ENCODE results near the gene KLRC3.
"Not testable (repeated sequence)": the region's sequence is repeated elsewhere in the genome, so short reads cannot be mapped to it uniquely, and the experiment has no call there.

KLRC3 gene

DNA sequence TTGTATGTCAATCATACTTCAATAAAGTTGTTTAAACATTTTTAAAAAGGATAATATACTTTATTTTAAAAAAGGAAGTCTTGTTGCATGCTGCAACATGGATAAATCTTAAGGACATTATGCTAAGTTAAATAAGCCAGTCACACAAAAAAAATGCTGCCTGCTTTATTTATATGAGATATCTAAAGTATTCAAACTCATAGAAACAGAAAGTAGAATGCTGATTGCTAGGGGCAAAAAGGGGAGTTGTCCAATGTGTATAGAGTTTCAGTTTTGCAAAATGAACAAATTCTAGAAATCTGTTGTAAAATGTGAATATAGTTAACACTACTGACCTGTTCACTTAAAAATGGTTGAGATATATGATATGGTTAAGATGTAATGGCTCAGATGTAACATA, 19.6 kb downstream of the KLRC3 start:
- DNase-seq (ENCODE audit: low read depth), result no peak

DNA sequence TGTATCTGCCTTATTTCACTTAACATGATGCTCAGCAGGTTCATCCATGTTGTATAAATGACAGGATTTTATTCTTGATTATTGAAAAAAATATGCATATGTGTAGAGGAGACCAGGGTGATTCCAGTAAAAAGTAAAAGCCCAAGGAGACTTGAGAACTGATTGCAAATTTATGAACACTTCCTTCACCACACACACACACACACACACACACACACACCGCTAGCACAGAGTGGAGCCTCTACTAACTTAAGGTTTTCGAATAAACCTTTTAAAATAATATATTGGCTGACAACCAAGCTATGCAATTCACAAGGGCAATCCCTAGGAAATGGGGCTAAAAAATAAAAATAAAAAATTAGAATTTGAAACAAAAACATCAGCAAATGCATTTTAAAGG, 22.2 kb downstream of the KLRC3 start:
- DNase-seq (ENCODE audit: low read depth), result no peak

DNA sequence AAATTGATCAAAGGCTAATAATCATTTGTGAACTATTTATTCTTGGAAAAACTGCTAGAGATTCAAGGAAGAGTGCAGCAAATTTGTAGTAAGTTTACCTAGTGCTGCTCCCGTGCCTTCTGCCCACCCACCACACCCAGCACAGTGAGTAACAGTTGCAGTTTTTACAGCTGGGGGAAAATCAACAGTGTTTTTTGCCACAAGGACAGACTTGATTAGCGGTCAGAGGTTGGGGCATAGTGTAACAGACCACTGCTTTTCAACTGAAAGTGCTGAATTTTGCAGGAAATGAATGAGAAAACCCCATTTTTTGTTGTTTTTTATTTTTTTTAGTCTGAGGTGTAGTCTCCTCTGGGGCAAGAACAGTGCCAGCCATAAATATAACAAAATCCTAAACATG, 23.1 kb downstream of the KLRC3 start:
- DNase-seq (ENCODE audit: low read depth), result no peak

DNA sequence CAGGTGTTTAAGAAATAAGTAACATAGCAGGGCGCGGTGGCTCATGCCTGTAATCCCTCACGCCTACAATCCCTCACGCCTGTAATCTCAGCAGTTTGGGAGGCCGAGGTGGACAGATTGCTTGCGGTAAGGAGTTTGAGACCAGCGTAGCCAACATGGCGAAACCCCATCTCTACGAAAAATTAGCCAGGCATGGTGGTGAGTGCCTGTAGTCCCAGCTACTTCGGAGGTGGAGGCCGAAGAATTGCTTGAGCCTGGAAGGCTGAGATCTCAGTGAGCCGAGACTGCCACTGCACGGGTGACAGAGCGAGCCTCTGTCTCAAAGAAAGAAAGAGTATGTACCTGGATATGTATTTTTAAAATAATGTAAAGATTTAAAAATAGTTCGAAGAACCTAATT, 24.2 kb downstream of the KLRC3 start:
- DNase-seq (ENCODE audit: low read depth), result not testable (repeated sequence)

DNA sequence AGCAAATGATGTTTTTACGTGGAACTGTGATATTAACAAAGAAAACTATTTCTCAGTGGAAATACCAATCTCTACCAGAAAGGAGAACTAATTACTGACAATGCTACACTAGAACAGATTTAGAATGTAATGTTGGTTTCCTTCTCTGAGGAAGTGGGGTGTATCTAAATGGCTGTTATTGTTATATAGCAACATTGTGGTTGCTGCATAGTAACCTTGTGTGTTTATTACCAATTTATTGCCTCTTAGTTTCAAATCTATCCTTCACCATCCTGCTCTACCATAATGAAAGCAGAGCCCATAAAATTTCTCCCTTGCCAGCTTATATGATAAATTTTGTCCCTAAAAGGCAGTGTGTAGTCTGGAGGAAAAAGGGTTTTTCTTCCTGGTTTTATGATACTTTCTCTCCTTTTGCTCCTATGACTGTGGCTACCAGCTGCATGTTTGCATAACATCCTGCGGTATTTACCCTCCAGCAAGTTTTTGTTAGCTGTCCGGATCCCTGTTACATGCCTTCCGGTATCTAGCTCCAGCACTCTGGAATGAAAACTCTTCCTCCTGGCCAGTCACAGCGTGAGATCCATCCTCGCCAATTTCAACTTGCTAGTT, 24.9 kb downstream of the KLRC3 start:
- DNase-seq (ENCODE audit: low read depth), result no peak

DNA sequence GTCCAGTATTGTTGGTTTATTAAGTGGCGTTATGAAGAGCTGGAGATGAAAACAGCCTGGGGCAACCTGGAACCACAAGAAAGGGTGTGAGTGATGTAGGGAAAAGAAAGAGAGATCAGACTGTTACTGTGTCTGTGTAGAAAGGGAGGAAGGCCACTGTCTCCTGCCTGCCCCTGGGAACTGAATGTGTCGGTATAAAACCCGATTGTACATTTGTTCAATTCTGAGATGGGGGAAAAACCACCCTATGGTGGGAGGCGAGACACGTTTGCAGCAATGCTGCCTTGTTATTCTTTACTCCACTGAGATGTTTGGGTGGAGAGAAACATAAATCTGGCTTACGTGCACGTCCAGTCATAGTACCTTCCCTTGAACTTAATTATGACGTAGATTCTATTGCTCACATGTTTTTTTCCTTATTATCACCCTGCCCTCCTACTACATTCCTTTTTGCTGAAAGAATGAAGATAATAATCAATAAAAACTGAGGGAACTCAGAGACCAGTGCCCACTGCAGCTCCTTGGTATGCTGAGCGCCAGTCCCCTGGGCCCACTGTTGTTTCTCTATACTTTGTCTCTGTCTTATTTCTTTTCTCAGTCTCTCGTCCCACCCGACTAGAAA, 25.8 kb downstream of the KLRC3 start:
- not testable (repeated sequence) for DNase-seq (ENCODE audit: low read depth)

DNA sequence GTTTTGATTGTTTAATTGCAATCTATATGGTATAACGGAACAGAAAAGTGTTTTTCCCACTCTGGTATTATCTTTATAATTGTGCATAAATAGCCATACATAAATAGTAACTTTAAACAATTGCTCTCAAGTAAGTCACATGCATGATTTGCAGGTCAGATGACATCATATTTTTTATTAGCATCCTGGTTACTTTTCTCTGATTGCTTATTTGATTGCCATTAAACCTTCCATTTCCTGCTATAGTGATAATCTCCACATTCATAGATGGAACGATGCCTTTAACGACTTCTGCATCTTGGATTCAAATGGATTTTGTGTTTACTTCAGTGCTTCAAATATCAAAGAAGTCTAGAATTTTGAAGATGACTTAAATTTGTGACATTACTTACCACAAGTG, 27.1 kb downstream of the KLRC3 start:
- DNase-seq (ENCODE audit: low read depth), result no peak

DNA sequence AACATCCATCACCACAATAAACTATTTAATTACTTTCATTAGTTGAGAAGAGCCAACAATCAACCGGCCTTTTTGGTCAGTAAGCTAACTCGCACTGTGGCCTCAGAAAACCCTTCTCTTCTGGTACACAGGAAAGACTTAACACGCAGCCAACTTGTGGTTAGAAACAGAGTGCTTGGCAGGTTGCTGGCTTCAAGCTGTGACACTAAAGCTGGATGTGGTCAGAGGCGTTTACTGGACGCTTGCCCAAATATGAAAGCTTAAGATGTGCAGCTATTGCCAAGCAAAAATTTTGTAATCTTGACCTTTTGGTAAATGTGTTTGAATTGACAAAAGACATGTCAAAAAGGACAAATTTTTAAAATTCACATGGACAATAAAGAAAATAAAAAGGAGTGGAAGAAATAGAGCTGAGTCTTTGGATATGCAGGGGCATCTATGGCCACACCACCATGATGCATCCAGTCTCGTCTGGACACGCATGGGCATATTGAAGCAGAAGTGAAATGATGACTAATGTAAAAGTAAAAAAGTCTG, 27.9 kb downstream of the KLRC3 start:
- DNase-seq (ENCODE audit: low read depth), result no peak

DNA sequence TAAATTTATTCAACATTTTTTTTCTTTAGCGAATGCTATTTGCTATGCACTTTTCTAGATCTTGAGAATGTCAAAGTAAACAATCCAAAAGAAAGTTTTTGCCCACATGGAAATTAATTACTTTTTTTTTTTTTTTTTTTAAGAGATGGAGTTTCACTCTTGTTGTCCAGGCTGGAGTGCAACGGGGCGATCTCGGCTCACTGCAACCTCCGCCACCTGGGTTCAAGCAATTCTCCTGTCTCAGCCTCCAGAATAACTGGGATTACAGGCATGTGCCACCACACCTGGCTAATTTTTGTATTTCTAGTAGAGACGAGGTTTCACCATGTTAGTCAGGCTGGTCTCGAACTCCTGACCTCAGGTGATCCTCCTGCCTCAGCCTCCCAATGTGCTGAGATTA, 29.4 kb downstream of the KLRC3 start:
- DNase-seq (ENCODE audit: low read depth), result not testable (repeated sequence)

DNA sequence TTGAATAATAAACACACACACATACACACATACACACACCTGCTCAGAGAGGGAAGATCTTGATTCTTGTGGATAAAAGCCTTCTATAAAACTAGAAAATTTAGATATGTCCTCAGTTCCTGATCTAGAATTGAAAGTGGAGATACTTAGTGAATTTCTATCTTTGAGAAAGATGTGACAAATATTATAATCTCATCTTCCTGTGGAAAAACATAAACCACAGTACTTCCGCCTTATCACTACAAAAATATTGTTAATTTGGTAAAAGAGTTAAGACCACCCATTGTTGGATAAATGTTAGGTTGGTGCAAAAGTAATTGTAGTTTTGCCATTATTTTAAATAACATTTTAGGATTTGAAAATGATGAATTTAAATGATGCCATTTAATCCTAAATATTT, 30.5 kb downstream of the KLRC3 start, which contains the start of gene KLRK1:
TSS of gene KLRK1 (minus strand) at position 138 of the 400 bp plus-strand sequence. CDS start 1,231 bp downstream, outside the sequence.
- DNase-seq (ENCODE audit: low read depth), result no peak

DNA sequence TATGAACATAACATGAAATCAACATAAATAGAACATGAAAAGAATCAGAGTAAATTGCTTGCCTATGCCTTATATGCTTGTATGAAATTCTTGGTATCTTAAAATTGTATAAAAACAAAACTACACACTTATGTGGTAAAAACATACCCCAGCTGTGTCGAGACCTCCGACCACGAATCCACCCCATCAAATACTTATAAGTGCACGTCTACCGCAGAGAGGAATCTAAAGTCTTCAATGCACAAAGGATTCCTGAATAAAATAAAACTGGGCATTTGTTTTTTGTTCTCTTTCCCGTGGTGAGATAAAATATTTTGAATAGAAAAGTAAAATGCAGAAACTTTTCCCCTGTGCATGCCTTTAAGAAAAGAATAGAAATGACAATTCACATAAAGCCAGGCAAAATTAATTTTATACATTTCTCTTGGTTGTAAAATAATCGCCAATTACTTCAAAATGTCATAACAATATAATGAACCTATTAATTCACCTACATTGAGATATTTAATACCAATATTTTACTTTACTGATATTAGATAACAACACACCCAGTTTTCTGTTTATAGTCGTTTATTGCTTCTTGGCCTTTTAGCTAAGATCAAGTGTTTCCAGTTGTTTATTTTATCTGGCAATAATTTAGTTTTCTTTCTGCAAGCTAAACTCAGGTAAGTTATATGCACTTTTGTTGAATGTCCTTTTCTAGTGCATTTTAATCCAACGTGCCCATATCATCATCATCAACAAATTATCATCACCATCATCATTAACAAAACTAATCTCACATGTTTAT, 31.6 kb downstream of the KLRC3 start:
- DNase-seq (ENCODE audit: low read depth), result no peak

DNA sequence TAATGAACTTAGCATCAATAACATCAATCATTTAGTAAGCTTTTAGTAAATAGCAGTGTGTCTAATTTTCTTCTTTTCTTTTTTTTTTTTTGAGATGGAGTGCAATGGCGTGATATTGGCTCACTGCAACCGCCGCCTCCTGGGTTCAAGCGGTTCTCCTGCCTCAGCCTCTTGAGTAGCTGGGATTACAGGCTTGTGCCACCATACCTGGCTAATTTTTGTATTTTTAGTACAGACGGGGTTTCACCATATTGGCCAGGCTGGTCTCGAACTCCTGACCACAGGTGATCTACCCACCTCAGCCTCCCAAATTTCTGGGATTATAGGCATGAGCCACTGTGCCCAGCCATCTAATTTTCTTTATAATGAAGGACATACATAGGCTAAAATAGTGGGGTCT, 32.9 kb downstream of the KLRC3 start:
- not testable (repeated sequence) for DNase-seq (ENCODE audit: low read depth)

DNA sequence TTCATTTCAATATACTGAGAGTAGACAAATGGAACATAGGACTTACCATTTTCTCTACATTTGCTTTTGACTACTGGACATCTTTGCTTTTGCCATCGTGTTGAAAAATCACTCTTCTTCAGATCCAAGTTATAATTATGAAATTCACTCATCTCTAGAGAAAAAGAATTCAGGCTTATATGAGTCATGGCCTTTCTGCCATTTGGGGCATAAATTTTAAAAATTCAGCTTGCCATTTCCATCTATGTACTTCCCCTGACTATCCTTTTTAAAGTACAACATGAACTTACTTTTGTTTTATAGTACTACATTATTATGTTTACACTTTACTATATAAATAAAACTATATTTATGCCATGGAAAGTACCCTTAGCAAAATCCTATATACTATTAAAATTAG, 33.5 kb downstream of the KLRC3 start:
- no peak for DNase-seq (ENCODE audit: low read depth)

DNA sequence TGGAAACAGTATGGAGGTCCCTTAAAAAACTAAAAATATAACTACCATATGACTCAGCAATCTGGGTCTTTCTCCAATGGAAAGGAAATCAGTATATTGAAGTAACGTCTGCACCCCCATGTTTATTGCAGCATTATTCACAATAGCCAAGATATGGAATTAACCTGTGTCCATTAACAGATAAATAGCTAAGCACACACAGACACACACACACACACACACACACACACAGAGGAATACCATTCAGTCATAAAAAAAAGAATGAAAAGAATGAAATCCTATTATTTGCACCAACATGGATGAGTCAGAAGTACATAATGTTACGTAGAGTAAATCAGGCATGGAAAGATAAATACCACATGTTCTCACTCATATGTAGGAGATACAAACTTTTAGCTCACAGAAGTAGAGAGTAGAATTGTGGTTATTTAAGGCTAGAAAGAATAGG, 35.2 kb downstream of the KLRC3 start:
- no peak for DNase-seq (ENCODE audit: low read depth)

DNA sequence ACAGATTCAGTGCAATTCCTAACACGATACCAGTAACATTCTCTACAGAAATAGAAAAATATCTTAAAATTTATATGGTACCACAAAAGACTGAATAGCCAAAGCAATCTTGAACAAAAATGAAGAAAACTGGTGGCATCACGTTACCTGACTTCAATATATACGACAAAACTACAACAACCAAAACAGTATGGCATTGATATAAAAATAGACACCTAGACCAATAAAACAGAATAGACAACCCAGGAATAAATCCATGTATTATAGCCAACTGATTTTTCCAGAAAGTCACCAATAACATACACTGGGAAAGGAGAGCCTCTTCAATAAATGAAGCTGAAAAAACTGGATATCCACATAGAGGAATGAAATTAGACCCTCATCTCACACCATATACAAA, 36.2 kb downstream of the KLRC3 start:
- no peak for DNase-seq (ENCODE audit: low read depth)

DNA sequence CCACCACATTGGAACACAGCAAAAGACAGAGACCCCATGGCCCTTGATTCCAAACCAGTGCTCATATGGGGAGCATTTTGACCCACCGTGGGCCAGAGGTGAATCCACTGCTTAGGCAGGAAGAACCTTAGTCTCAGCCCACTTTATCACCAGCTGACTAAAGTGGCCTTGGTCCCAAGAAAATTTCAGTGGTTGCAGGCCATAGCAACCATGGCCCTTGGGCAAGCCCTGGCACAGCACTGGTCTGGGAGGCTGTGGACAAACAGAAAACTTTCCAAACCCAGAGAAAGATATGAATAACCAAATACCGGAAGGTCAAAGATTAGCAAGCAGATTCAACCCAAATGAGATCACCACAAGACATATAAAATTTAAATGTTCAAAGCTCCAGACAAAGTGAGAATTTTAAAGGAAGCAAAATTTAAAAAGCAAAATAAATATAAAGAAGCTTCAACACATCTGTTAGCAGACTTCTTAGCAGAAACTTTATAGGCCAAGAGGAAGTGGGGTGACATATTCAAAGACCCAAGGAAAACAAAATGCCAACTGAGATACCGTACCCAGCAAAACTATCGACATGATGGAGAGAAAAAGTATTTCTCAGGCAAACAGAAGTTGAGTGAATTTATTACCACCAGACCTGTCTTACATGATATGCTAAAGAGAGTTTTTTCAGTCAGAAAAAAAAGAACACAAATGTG, 38.3 kb downstream of the KLRC3 start:
- no peak for DNase-seq (ENCODE audit: low read depth)

DNA sequence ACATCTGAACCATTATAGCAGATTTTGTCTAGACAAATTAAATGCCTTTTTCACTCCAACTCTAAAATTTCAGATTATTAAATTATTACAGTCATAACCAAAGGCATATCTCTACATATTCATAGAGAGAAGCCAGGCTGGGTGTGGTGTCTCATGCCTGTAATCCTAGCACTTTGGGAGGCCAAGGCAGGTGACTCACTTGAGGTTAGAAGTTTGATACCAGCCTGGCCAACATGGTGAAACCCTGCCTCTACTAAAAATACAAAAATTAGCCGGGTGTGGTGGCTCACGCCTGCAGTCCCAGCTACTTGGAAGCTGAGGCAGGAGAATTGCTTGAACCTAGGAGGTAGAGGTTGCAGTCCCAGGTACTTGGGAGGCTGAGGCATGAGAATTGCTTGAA, 41.7 kb downstream of the KLRC3 start:
- not testable (repeated sequence) for DNase-seq (ENCODE audit: low read depth)

DNA sequence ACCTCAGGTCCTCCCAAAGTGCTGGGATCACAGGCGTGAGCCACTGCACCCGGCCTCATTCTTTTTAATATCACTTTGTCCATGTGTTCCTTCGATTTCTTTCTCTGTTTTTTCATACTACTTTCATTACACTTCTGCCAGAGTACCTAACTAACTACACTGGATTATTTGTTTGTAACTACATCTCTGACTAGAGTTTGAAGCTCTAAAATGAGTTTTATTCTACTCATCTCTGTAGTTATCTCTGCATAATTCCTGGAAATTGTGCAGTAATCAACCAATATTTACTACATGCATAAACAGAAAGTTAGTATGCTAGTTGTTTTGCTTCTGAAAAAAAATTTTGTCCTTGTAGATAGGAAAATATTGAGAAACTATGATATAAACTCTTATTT, 45.8 kb downstream of the KLRC3 start:
- no peak for DNase-seq (ENCODE audit: low read depth)

DNA sequence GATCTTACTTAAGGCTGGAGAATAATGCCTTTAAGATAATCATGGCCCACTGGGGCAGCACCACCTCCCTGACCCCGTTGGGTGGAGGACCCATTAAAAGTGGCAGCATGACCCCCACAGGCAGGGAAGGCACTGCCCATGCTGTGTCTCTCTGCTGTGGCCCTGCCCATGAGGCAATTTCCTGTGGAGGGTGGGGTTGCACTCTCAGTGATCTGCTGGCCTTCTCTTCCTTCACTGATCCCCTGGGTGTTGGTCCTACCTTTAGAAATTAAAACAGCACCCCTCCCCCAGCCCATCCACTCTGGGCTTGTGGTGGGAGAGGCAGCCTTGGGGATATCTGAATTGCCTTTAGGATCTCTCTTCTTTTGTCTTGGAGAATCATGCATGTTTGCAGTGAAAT, 47.8 kb downstream of the KLRC3 start:
- DNase-seq (ENCODE audit: low read depth), result no peak

DNA sequence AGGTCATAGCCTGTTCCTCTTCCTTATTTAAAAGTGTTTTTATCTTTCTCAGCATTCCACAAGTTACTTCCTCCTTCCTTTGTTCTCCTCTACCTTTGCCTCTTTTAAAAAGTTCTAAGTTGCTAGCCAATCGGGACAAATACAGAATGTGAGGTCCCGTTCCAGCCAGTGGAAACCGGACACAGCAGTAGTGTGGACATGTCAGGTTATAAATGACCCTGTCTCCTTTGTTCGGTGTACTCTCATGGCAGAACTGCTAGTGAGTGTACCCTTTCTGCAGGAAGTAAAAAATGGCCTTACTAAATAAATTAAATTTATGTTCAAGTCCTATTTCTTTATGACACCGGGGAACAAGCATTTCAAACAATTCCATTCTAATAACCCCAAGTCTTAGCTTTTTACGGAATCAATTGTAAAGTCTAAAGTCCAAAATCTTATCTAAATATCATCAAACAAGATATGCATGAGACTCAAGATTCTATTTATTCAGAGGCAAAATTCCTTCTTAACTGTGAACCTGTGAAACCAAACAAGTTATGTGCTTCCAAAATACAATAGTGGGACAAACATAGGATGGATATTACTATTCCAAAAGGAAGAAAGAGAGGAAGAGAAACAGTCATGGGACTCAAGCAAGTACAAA, 48.4 kb downstream of the KLRC3 start:
- not testable (repeated sequence) for DNase-seq (ENCODE audit: low read depth)

DNA sequence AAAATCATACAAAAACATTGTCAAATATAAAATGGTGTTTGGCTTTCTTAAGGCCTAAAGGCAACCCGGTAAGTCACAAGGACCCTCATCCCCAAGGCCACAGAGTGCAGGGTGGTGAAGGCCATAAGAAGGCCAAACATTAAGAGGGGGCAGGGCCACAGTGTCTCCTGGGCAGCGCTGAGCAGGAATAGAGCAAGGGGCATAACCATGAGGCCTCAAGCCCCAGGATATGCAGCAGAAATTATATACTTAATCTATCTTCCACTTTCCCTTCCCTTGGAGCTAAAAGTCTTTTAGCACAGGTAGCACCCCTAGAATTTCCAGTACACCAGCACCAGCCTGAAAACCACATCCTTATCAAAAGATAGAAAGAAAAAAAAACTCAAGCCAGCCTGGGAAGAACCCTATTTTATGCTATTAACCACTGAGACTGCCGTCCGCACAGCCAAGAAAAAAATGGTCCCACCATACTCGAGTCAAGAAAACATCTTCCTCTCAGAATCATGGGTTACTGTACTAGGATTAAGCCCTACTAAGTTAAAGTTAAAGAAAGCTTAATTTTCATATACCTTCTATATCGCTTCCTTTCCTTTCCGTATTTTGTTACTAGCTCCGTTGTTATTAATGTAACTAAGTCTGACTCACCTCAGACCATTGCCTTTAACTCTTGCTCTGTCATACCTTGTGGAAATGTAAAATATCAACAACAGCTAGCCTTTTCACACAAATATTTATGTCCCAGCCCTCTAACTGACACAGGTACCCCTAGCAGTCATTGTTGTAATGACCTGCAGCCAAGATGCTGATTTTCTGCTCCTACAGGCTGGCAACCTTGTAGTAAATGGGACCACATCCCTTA, 50.6 kb downstream of the KLRC3 start:
- no peak for DNase-seq (ENCODE audit: low read depth)
